Activated CD4-positive, alpha-beta T cell treated with anti-CD3 and anti-CD28 coated beads for 36 hours (primary cell): Measurements from ENCODE around the gene SLC12A7. TPM values are rescaled to one million over a fixed set of nuclear protein-coding genes. Genes with fewer than 3 reads are reported as not detected.
"Not testable (repeated sequence)": the region's sequence is repeated elsewhere in the genome, so short reads cannot be mapped to it uniquely, and the experiment has no call there.

Experiments used
- ATAC-seq: fragments of 200-7000 bp; cut with Tn5 transposase; one replicate; pipeline ENCODE4 v1.10.0; 2021; ENCODE audit warnings: mild to moderate bottlenecking, moderate library complexity
- CTCF ChIA-PET: fragments of 350-600 bp; sonication (Branson Sonifier 250); formaldehyde crosslinking; loops from one replicate; lab custom pipeline; 2021; ENCODE audit warnings: antibody characterized with exemption; lab: Charles Lee
- POLR2A ChIA-PET: fragments of 350-600 bp; sonication (Branson Sonifier 250); formaldehyde crosslinking; loops from one replicate; lab custom pipeline; 2021; ENCODE audit warnings: antibody characterized with exemption, inconsistent platforms; lab: Charles Lee
- DNase-seq: peaks from one replicate; pipeline ENCODE4 v3.0.0-alpha.2; 2020
- H3K27ac Mint-ChIP-seq: one replicate; pipeline ENCODE4 v1.8.0; 2021; ENCODE audit warnings: mixed read lengths
- H3K27me3 Mint-ChIP-seq: one replicate; pipeline ENCODE4 v1.8.0; 2021; ENCODE audit warnings: mixed read lengths
- H3K36me3 Mint-ChIP-seq: one replicate; pipeline ENCODE4 v1.8.0; 2021; ENCODE audit warnings: low read depth, mixed read lengths
- H3K4me1 Mint-ChIP-seq: one replicate; pipeline ENCODE4 v1.8.0; 2021; ENCODE audit warnings: mixed read lengths
- H3K4me3 Mint-ChIP-seq: one replicate; pipeline ENCODE4 v1.8.0; 2021; ENCODE audit warnings: mild to moderate bottlenecking, moderate library complexity, mixed read lengths
- H3K9me3 Mint-ChIP-seq: one replicate; pipeline ENCODE4 v1.8.0; 2021; ENCODE audit warnings: low read depth, mixed read lengths
- intact Hi-C, 2 experiments: fragments of 100-400 bp; cut with DNase I in 1 of 2; cut with micrococcal nuclease in 1 of 2; formaldehyde crosslinking; loops; one replicate each; pipeline versions ENCODE4 v1.14.2 to v1.15.1; 2022 to 2024; cut with DNase I, micrococcal nuclease
- microRNA-seq: library from miRNA; unstranded; fragments of <30 nt; microRNA quantifications from one replicate; pipeline ENCODE4 v1.2.0, GENCODE V29; 2021; ENCODE audit warnings: borderline replicate concordance
- total RNA-seq, 2 experiments: library from RNA; stranded (reverse); gene quantifications; one replicate each; pipeline ENCODE4 v1.2.3, GENCODE V29; 2021

The SLC12A7 gene
- total RNA-seq, 2 experiments from 2014 or later, result 18.5 to 21.6 TPM

DNA sequence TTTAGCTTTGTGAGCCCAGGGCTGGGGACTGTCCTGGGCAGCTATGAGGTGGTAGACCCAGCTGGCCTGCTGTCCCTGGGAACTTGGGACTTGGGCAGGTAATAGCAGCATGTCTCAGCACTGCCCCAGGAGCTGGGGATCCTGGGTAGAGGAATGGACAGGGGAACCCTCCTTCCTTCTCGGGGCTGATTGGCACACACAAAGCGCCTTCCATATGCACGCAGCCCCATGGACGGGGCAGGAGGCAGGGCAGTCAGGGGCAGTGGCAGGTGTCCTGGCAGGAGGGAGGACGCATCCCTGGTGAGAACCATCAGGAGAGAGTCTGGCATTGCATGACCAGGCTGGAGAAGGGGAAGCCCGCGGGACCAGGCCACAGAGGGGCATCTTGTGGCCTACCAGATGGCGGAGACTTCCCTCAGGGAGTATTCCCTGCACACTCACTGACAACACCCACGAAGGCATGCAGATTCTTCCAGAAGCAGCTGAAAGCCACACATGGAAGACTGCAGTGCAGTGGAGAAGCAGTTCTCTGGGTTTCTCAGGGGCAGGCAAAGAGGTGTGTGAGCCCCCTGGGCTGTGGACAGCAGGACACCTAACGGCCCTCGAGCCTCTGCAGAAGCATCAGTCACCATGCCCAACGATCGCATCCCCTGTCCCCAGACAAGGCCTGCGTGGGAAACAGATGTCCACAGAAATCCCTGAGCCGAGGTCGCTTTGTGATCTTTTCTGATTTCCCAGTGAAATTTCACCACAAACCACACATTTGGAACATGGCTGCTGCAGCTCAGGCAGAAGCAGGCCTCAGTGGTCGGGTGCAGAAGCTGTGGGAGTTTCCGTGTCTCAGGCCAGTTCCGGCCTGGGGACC, 110.2 kb downstream of the SLC12A7 start:
- Mint-ChIP-seq H3K4me1 (peaks cover 29% of the 10 kb centered on the region), H3K4me3 (no peak overlapping the region), H3K27me3 (peaks cover 12% of the 10 kb centered on the region), H3K9me3 (no peaks in the 10 kb centered on the region), H3K27ac (no peak overlapping the region), H3K36me3 (no peaks in the 10 kb centered on the region)
- intact Hi-C loops, result loop anchor here in 1 of 2 experiments (10.0 kb wide), 1 partner anchor 47 kb away; no protein-coding TSS in a partner anchor
- CTCF ChIA-PET, result interaction anchor here (0.6 to 1.2 kb wide), 2 partner anchors 45 to 653 kb away, joined by 3 to 4 read pairs; no protein-coding TSS in a partner anchor
- DNase-seq, result no peak
- POLR2A ChIA-PET, result no interaction called here
- no peak for ATAC-seq

DNA sequence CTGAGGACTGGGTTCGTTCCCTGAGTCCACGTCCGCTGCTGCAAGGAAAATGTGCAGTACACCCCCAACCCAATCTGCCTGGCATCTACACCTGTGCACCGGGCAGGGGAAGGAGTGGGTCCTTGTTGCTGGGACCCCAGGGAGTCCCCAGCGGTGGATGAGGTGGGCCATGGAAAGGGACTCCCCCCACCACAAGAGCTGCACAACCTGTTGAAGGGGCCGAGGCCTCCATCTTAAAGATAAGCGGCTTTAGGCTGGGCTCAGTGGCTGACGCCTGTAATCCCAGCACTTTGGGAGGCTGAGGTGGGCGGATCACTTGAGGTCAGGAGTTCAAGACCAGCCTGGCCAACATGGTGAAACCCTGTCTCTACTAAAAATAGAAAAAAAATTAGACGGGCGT, 111.0 kb downstream of the SLC12A7 start:
- intact Hi-C loops, result loop anchor here in 1 of 2 experiments (10.0 kb wide), 1 partner anchor 46 kb away; no protein-coding TSS in a partner anchor
- ATAC-seq, DNase-seq, H3K9me3 Mint-ChIP-seq, H3K4me3 Mint-ChIP-seq, H3K27me3 Mint-ChIP-seq, POLR2A ChIA-PET, CTCF ChIA-PET, H3K36me3 Mint-ChIP-seq, H3K27ac Mint-ChIP-seq: not testable (repeated sequence)
- H3K4me1 Mint-ChIP-seq, result peaks cover 30% of the 10 kb centered on the region

Small RNAs within 50 kb of the gene (microRNA-seq; reads per million reads assigned to microRNA genes)
- gene MIR4635, result not detected

Other genes with a start within 250 kb of the SLC12A7 start
- 10 to 100 TPM; 46.7 to 49.7 TPM for gene BRD9, start 219.3 kb downstream of the SLC12A7 start, total RNA-seq
- 10 to 100 TPM; 34.4 to 34.7 TPM for gene TRIP13, start 219.2 kb downstream of the SLC12A7 start, total RNA-seq
- gene NKD2, start 103.3 kb downstream of the SLC12A7 start, total RNA-seq, result 1 to 10 TPM in 1 of 2 experiments, under 1 TPM in 1; 0.86 to 1.1 TPM
- not detected for gene SLC6A19, start 89.5 kb upstream of the SLC12A7 start, total RNA-seq
- not detected for gene SLC6A18, start 113.3 kb upstream of the SLC12A7 start, total RNA-seq
- 10 to 100 TPM in 1 of 2 experiments, 1 to 10 TPM in 1; 8.5 to 11.9 TPM for gene TERT, start 183.0 kb upstream of the SLC12A7 start, total RNA-seq
- 10 to 100 TPM; 62.1 to 62.2 TPM for gene CLPTM1L, start 233.0 kb upstream of the SLC12A7 start, total RNA-seq